Stimulated activated CD4-positive, alpha-beta T cell treated with anti-CD3 and anti-CD28 coated beads, Interleukin-1b, Interleukin-23, amount 100 ng/mL, for 1 hour (primary cell): Measurements from ENCODE around the gene MAEA.

ENCODE experiments used
- DNase-seq, 2 donors: peaks; one replicate each; pipeline ENCODE4 v3.0.0-alpha.2; 2020; ENCODE audit warnings: low read depth in 2 of 2

MAEA gene

DNA sequence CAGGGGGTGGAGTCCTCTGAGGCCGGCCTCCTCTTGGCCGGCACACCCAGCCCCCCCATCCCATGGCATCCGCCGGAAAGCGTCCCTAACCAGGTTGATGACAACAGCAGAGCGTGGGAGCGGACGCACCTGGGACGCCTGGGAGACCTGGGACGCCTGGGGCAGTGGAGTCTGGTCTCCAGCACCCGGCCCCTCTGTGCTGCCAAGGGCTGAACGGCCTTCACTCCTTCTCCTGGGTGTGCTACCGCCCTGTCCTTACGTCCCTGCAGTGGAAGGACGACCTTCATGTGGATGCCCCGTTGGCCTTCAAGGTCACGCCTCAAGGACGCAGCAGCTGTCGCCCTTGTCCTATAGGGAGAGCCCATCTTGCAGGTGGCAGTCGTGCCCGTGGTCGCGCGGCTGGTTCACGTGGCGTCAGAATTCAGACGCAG is 89.7 kb downstream of the MAEA start:
- DNase-seq: no peak

DNA sequence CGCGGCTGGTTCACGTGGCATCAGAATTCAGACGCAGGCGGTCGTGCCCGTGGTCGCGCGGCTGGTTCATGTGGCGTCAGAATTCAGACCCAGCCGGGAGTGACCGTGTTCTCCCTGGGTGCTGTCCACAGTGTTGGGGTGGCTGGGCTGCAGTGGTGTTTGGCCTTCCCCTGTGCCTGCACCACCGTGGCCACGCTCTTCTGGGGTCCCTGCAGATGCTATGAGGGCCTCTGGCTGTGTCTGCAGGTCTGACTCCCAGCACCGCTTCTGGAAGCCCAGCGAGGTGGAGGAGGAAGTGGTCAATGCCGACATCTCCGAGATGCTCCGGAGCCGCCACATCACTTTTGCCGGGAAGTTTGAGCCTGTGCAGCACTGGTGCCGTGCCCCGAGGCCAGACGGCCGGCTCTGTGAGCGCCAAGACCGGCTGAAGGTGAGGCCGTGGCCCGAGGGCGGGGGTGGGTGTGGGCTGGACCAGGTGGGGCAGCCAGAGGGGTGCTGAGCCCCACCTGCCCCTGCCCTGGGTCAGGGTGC is 90.2 kb downstream of the MAEA start:
- no peak for DNase-seq

DNA sequence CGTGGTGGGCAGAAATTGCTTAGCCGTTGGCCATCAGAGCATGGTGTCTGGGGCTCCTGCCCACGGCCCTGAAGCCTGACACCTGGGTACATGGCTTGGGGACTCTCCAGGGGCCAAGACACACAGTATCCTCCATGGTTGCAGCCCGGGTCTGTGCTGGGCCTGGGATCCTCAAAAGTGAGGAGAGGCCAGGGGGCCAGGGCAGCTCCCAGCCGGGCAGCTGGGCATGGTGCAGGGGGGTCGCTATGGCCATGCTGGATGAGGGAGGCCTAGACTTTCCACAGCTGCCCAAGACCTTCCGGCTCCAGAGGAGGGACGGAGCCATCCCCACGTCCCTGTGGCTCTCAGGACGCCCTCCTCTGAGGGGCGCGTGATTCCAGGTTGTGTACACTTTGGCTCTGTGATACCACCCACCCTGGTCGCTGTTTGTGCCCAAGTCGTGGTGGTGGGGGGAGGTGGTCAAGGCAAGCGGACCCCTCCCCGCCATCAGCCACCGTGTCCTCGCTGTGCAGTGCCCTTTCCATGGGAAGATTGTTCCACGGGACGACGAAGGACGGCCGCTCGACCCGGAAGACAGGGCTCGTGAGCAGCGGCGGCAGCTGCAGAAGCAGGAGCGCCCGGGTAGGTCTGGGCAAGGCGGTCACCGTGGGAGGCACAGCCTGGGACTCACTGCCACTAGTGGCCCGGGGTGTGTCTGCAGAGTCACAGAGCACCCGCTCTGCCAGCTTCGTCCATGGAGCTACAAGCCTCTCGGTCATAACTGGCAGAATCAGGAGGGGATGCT is 90.9 kb downstream of the MAEA start:
- no peak for DNase-seq

DNA sequence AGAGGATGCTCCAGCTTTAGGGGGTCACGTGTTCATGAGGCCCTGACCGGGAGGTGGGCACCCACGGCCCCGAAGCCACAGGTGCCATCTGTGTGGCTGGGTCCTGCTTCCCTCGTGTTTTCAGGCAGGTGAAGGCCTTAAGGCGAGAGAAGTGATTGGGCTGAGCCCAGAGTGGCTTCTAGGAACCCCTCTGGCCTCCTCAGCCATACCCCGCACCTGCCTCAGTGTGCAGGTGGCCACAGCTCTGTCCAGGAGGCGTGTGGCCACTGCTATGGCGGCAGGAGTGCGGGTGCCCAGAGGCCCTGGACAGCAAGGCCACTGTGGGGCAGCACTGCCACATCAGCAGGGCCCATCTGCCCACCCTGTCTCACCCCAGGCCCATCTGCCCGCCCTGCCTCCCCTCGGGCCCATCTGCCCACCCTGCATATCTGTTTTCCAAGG is 91.5 kb downstream of the MAEA start:
- DNase-seq: no peak

- no peak for DNase-seq
Measured at GRCh38 chr4:1381944-1382541, 92.4 kb downstream of the MAEA start.

- DNase-seq: no peak
Measured at GRCh38 chr4:1382776-1383727, 93.4 kb downstream of the MAEA start.

- no peak for DNase-seq
Measured at GRCh38 chr4:1383728-1384591, 94.3 kb downstream of the MAEA start.

- no peak for DNase-seq
Measured at GRCh38 chr4:1384675-1385372, 95.1 kb downstream of the MAEA start.

- DNase-seq: no peak
Measured at GRCh38 chr4:1385373-1386340, 96.0 kb downstream of the MAEA start.
